PFSK-1 (cell line): ENCODE data around the gene NTM.

Source experiments
- FOXP2 ChIP-seq: optimal IDR thresholded peaks from 2 replicates; pipeline ENCODE3; 2011; ENCODE audit warnings: borderline replicate concordance, control low read depth, inconsistent platforms; ENCODE audit not compliant: insufficient read depth; ENCODE audit errors: extremely low read length, extremely low read depth
- POLR2AphosphoS5 ChIP-seq: IDR thresholded peaks from 2 replicates; pipeline ENCODE4 v1.6.1; 2012; ENCODE audit warnings: low read depth, mild to moderate bottlenecking, control low read depth, low read length, moderate library complexity
- SIN3A ChIP-seq: IDR thresholded peaks from 2 replicates; pipeline ENCODE4 v1.6.1; 2012; ENCODE audit warnings: mild to moderate bottlenecking, low read length, moderate library complexity, borderline replicate concordance; ENCODE audit not compliant: insufficient read depth
- TAF1 ChIP-seq: IDR thresholded peaks from 2 replicates; pipeline ENCODE4 v1.6.1; 2012; ENCODE audit warnings: low read length, control low read depth, borderline replicate concordance; ENCODE audit not compliant: insufficient read depth
- TF ChIP-seq, protein P1 (sequence below), 2 experiments: IDR thresholded peaks; 2 replicates each; pipeline versions ENCODE4 v1.6.1 to v1.8.0; 2011 to 2012; ENCODE audit warnings: low read depth in 2 of 2, low read length in 2 of 2, control low read depth in 1 of 2, inconsistent platforms in 1 of 2, mild to moderate bottlenecking in 1 of 2, moderate library complexity in 1 of 2; ENCODE audit not compliant: insufficient read depth in 1 of 2

NTM gene

GRCh38 chr11:131884461-131885073, 514.2 kb downstream of the NTM start:
- no peak for TF ChIP-seq POLR2AphosphoS5
- TF ChIP-seq FOXP2 = no peak
- no peak for TF ChIP-seq TAF1
- TF ChIP-seq, protein P1, sequence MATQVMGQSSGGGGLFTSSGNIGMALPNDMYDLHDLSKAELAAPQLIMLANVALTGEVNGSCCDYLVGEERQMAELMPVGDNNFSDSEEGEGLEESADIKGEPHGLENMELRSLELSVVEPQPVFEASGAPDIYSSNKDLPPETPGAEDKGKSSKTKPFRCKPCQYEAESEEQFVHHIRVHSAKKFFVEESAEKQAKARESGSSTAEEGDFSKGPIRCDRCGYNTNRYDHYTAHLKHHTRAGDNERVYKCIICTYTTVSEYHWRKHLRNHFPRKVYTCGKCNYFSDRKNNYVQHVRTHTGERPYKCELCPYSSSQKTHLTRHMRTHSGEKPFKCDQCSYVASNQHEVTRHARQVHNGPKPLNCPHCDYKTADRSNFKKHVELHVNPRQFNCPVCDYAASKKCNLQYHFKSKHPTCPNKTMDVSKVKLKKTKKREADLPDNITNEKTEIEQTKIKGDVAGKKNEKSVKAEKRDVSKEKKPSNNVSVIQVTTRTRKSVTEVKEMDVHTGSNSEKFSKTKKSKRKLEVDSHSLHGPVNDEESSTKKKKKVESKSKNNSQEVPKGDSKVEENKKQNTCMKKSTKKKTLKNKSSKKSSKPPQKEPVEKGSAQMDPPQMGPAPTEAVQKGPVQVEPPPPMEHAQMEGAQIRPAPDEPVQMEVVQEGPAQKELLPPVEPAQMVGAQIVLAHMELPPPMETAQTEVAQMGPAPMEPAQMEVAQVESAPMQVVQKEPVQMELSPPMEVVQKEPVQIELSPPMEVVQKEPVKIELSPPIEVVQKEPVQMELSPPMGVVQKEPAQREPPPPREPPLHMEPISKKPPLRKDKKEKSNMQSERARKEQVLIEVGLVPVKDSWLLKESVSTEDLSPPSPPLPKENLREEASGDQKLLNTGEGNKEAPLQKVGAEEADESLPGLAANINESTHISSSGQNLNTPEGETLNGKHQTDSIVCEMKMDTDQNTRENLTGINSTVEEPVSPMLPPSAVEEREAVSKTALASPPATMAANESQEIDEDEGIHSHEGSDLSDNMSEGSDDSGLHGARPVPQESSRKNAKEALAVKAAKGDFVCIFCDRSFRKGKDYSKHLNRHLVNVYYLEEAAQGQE (IDR thresholded peaks at IDR 0.05; ENCODE audit: insufficient read depth in 1 of 2, low read depth in 2 of 2, low read length in 2 of 2) = no peak
- no peak for TF ChIP-seq SIN3A

DNA sequence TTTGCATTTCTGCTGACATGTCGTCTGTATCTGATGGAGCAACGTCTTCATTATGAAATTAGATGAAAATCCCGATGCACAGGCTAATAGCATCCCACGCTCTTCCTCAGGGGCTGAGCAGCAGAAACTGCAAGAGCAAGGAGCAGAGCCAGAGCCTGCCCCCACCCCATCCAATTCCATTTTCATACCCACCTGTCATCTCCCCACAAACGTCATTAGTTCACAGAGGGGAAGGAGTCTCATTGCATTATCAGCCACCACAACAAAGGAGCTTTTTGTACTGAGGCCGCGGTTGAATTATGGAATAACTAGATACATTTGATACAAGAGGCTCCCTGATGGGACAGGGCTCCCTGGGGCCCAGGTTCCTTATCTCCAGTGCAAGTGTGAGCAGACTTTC, 515.0 kb downstream of the NTM start:
- TF ChIP-seq FOXP2 (no peak), TAF1 (no peak), SIN3A (no peak), POLR2AphosphoS5 (no peak)
- TF ChIP-seq, protein P1 (IDR thresholded peaks at IDR 0.05; ENCODE audit: insufficient read depth in 1 of 2, low read depth in 2 of 2, low read length in 2 of 2) = no peak

- TF ChIP-seq SIN3A (no peak), FOXP2 (no peak), TAF1 (no peak), POLR2AphosphoS5 (no peak)
- TF ChIP-seq, protein P1 (IDR thresholded peaks at IDR 0.05; ENCODE audit: insufficient read depth in 1 of 2, low read depth in 2 of 2, low read length in 2 of 2) = no peak
Observed at GRCh38 chr11:131886201-131886600, 515.8 kb downstream of the NTM start.

GRCh38 chr11:131888230-131888855, 517.9 kb downstream of the NTM start:
- TF ChIP-seq SIN3A (no peak), POLR2AphosphoS5 (no peak), FOXP2 (no peak), TAF1 (no peak)
- TF ChIP-seq, protein P1 (IDR thresholded peaks at IDR 0.05; ENCODE audit: insufficient read depth in 1 of 2, low read depth in 2 of 2, low read length in 2 of 2) = no peak

GRCh38 chr11:131889146-131889577, 518.7 kb downstream of the NTM start:
- no peak for TF ChIP-seq TAF1
- TF ChIP-seq, protein P1 (IDR thresholded peaks at IDR 0.05; ENCODE audit: insufficient read depth in 1 of 2, low read depth in 2 of 2, low read length in 2 of 2) = no peak
- TF ChIP-seq POLR2AphosphoS5 = no peak
- no peak for TF ChIP-seq SIN3A
- TF ChIP-seq FOXP2 = no peak
